IPS-20b (cell line): ENCODE results near the gene ANGPTL5.
A peak's percentile ranks its signal among the peaks of the same experiment; 100 is the strongest.
"Not testable (repeated sequence)": the region's sequence is repeated elsewhere in the genome, so short reads cannot be mapped to it uniquely, and the experiment has no call there.

ENCODE experiments used
- H3K27ac ChIP-seq: one replicate; pipeline ENCODE4 v1.5.1; 2013; ENCODE audit warnings: low read length
- H3K27me3 ChIP-seq: 2 replicates; pipeline ENCODE4 v1.6.1; 2013; ENCODE audit warnings: mild to moderate bottlenecking, low read length, inconsistent platforms; ENCODE audit not compliant: insufficient read depth
- H3K36me3 ChIP-seq: 2 replicates; pipeline ENCODE4 v1.6.1; 2013; ENCODE audit warnings: low read depth, mild to moderate bottlenecking, inconsistent platforms, low read length, moderate library complexity; ENCODE audit not compliant: insufficient read depth
- H3K4me1 ChIP-seq: 2 replicates; pipeline ENCODE4 v1.6.1; 2013; ENCODE audit warnings: mild to moderate bottlenecking, control low read depth, inconsistent platforms, low read length, moderate library complexity; ENCODE audit not compliant: insufficient read depth
- H3K4me3 ChIP-seq: 2 replicates; pipeline ENCODE4 v1.5.1; 2013; ENCODE audit warnings: mild to moderate bottlenecking, low read length, inconsistent platforms
- H3K9ac ChIP-seq: 2 replicates; pipeline ENCODE4 v1.6.1; 2013; ENCODE audit warnings: low read depth, mild to moderate bottlenecking, inconsistent platforms, low read length, moderate library complexity
- H3K9me3 ChIP-seq: 2 replicates; pipeline ENCODE4 v1.6.1; 2013; ENCODE audit warnings: mild to moderate bottlenecking, low read depth, low read length, inconsistent platforms; ENCODE audit not compliant: insufficient read depth

ANGPTL5 gene

DNA sequence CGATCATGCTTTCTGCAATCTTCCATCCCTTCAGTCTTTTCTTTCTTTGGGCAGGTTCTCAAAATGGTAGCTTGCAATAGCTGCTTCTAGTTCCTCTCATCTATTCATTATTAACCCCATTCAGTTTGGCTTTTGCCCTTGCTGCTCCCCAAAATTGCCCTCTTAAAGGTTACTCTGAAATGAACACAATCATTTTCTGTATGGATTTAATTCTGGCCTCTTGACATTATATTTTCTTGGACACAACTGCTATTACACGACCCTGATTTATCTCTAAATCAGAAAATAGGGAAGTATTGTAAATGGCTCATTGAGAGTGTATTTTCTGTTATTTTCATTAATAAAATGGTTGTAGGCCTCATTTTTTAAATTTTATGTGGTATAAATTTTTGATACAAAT is at the start of gene ANGPTL5:
TSS of gene ANGPTL5 (minus strand) at position 101 of the 400 bp plus-strand sequence. CDS start 8,613 bp downstream, outside the sequence.
- Histone ChIP-seq H3K4me1 (peaks cover 3% of the 10 kb centered on the region; the same call in 1 of the 2 replicates), H3K27ac (no peak within 1 kb of the TSS), H3K36me3 (no peaks in the 10 kb centered on the region), H3K4me3 (peak within 1 kb of the TSS; percentile 82), H3K9ac (peak within 1 kb of the TSS; percentile 73; the same call in 1 of the 2 replicates), H3K27me3 (no peaks in the 10 kb centered on the region), H3K9me3 (no peaks in the 10 kb centered on the region)

GRCh38 chr11:101964200-101964599 is 47.9 kb upstream of the ANGPTL5 start:
- not testable (repeated sequence) for H3K36me3 ChIP-seq, H3K27me3 ChIP-seq, H3K4me1 ChIP-seq, H3K4me3 ChIP-seq, H3K9ac ChIP-seq, H3K27ac ChIP-seq, H3K9me3 ChIP-seq

GRCh38 chr11:101960231-101960630 is 43.9 kb upstream of the ANGPTL5 start:
- Histone ChIP-seq H3K9me3 (no peaks in the 10 kb centered on the region), H3K36me3 (no peaks in the 10 kb centered on the region), H3K4me3 (no peak overlapping the region), H3K27ac (no peak overlapping the region), H3K27me3 (no peaks in the 10 kb centered on the region), H3K4me1 (no peaks in the 10 kb centered on the region), H3K9ac (no peak overlapping the region)

GRCh38 chr11:101955701-101956100 is 39.4 kb upstream of the ANGPTL5 start:
- H3K27ac ChIP-seq: no peak overlapping the region
- no peak overlapping the region for H3K4me3 ChIP-seq
- H3K9me3 ChIP-seq: no peaks in the 10 kb centered on the region
- no peaks in the 10 kb centered on the region for H3K27me3 ChIP-seq
- no peaks in the 10 kb centered on the region for H3K4me1 ChIP-seq
- no peaks in the 10 kb centered on the region for H3K36me3 ChIP-seq
- no peak overlapping the region for H3K9ac ChIP-seq

GRCh38 chr11:101955278-101955677 is 39.0 kb upstream of the ANGPTL5 start:
- Histone ChIP-seq H3K9ac (no peak overlapping the region), H3K27me3 (no peaks in the 10 kb centered on the region), H3K9me3 (no peaks in the 10 kb centered on the region), H3K36me3 (no peaks in the 10 kb centered on the region), H3K27ac (no peak overlapping the region), H3K4me1 (no peaks in the 10 kb centered on the region), H3K4me3 (no peak overlapping the region)

DNA sequence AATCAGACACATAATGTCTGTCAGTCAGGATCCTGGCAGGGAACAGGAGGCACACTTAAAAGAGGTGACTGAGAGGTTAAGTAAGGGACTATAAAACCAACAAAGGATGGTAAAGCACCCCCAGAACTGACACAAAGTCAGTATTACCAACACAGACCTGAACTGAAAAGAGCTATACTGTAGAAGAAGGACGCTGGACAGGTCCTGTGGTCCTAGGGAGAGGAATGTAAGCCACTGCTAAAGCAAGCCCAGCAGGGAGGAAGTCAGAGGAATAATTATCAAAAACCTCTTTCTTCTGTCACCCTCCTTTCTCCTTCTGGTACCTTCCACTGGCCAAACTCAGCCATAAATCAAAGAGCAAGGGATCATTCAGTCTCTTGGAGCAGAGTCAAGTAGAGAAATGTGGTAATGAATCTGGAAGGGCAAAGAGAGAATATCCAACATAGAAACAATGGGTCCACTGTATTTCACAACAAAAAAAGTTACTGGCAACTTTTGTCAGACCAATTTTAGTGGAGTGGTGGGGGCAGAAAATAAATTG is 33.4 kb upstream of the ANGPTL5 start:
- no peak overlapping the region for H3K9ac ChIP-seq
- no peak overlapping the region for H3K27ac ChIP-seq
- H3K36me3 ChIP-seq: no peaks in the 10 kb centered on the region
- no peaks in the 10 kb centered on the region for H3K4me1 ChIP-seq
- H3K27me3 ChIP-seq: no peaks in the 10 kb centered on the region
- no peak overlapping the region for H3K4me3 ChIP-seq
- H3K9me3 ChIP-seq: no peaks in the 10 kb centered on the region

DNA sequence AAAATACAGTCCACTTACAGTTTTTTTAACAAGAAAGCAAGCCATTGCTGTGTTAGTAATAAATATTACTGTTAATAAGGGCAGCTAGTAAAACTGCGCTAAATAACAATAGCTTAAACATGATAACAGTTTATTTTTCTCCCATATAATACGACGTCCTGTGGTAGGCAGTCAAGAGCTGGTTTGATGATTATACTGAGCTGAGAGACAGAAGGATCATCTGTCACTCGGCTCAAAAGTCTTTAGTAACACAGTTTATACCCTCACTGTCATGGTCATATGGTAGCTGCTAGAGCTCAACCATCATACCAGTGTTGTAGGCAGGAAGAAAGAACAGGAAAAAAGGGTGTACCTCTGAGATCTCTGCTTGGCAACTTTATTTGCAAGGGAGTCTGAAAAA is 29.1 kb upstream of the ANGPTL5 start:
- Histone ChIP-seq H3K27ac (no peak overlapping the region), H3K4me1 (no peaks in the 10 kb centered on the region), H3K9me3 (no peaks in the 10 kb centered on the region), H3K27me3 (no peaks in the 10 kb centered on the region), H3K36me3 (no peaks in the 10 kb centered on the region), H3K9ac (no peak overlapping the region), H3K4me3 (no peak overlapping the region)

DNA sequence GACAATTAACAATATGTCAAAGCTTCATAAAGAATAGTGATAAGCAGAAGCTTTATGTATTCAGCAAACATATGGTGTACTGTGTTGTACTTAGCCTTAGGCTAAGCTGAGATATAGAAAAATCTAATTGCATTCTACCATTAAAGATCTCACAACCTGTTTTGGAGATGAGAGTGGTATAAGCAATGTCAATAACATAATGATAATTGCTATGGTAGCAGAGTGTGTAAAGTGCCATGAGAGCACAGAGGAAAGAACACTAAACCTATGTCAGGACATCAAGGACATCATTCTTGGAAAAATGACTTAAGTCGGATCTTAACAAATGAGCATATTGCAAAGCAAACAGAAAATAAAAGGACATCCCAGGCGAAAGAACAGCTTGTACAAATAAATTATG is 28.6 kb upstream of the ANGPTL5 start:
- H3K27ac ChIP-seq: no peak overlapping the region
- H3K4me3 ChIP-seq: no peak overlapping the region
- no peaks in the 10 kb centered on the region for H3K36me3 ChIP-seq
- no peaks in the 10 kb centered on the region for H3K27me3 ChIP-seq
- no peaks in the 10 kb centered on the region for H3K4me1 ChIP-seq
- no peaks in the 10 kb centered on the region for H3K9me3 ChIP-seq
- no peak overlapping the region for H3K9ac ChIP-seq

- Histone ChIP-seq H3K9ac (no peak overlapping the region), H3K4me3 (no peak overlapping the region), H3K27ac (no peak overlapping the region), H3K9me3 (no peaks in the 10 kb centered on the region), H3K4me1 (no peaks in the 10 kb centered on the region), H3K27me3 (no peaks in the 10 kb centered on the region), H3K36me3 (no peaks in the 10 kb centered on the region)
Measured at GRCh38 chr11:101940901-101941520, 24.7 kb upstream of the ANGPTL5 start.

- H3K4me3 ChIP-seq: no peak overlapping the region
- no peak overlapping the region for H3K27ac ChIP-seq
- no peak overlapping the region for H3K9ac ChIP-seq
- H3K27me3 ChIP-seq: no peaks in the 10 kb centered on the region
- H3K36me3 ChIP-seq: no peaks in the 10 kb centered on the region
- no peaks in the 10 kb centered on the region for H3K4me1 ChIP-seq
- no peaks in the 10 kb centered on the region for H3K9me3 ChIP-seq
Measured at GRCh38 chr11:101931692-101932091, 15.4 kb upstream of the ANGPTL5 start.

GRCh38 chr11:101929294-101929915 is 13.1 kb upstream of the ANGPTL5 start:
- Histone ChIP-seq H3K27ac (no peak overlapping the region), H3K4me1 (no peaks in the 10 kb centered on the region), H3K4me3 (no peak overlapping the region), H3K9ac (no peak overlapping the region), H3K9me3 (no peaks in the 10 kb centered on the region), H3K27me3 (no peaks in the 10 kb centered on the region), H3K36me3 (no peaks in the 10 kb centered on the region)

DNA sequence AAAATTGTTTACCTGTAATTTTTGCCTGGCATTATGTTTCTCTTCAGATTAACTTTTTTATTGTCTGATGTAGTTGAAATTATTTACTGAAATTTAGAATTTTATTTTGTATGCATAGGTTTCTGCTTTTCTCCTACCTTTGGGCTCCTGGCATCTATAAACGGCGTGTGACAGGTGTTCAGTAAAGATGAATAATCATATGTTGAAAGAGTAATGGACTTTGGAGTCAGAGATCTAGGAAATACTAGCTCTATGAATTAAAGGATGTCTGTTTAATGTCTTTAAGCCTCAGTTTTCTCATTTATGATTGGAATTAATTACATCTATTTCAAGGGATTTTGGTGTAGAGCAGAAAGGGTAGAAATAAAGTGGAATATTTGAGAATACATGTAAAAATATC is 7.2 kb upstream of the ANGPTL5 start:
- Histone ChIP-seq H3K4me3 (no peak overlapping the region), H3K27ac (no peak overlapping the region), H3K36me3 (no peaks in the 10 kb centered on the region), H3K9me3 (no peaks in the 10 kb centered on the region), H3K4me1 (no peaks in the 10 kb centered on the region), H3K27me3 (no peaks in the 10 kb centered on the region), H3K9ac (no peak overlapping the region)
